HG02610 (cell line): ENCODE results near the gene MYCBPAP.

ENCODE experiments used
- ATAC-seq: cut with Tn5 transposase; IDR thresholded peaks from one replicate; pipeline ENCODE4 v1.9.1; 2021; ENCODE audit warnings: mild to moderate bottlenecking, moderate library complexity; ENCODE audit not compliant: unreplicated experiment

Gene MYCBPAP

DNA sequence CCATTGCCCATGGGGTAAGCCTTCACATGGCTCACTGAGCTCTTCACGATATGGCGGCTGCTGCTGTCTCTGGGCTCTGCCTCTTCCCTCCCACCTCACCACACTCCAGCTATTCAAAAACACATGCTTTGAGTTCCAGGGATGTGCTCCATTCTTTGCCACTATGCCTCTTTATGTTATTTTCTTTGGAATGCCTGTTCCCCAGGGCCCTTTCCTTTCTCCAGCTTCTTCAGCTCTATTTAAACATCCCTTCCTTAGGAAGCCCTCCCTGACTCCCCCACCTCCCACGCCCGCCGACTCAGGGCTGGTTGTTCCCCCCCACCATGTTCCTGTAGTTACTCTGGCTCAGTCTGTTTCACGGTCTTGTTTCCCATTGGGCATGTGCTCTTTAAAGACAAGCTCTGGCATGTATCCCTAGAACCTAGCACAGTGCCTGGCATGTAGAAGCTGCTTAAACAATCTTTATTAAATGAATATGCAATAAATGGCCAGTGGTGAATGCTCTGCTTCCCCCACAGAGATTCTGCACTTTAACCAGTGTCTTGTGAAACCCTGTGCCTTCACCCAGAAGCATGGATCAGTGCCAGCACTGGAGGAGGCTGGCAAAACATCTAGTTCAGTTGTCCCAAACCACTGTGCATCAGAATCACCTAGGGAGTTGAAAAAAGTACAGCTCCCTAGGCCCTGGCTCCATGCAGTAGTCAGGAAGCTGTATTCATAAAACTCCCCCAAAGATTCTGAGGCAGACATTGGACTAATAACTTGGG lies 6.9 kb downstream of the MYCBPAP start:
- ATAC-seq, result no peak

DNA sequence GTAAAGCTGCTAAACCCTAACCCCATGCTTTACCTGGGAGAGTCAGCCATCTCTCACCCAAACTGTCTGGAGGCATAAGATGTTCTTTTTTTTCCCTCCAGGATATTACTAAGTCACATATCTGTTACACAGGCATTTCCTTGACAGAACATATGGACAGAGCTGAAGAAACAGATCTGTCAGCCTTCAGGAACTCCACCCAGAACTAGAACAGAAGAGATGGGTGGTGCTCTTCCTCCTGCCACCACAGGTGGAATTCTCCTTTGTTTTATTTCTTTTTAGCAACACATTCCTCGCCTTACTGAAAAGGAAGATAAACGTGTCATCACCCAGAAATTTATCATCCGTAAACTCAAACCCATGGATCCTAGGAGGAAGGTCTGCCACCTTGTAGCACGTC lies 8.8 kb downstream of the MYCBPAP start:
- no peak for ATAC-seq

- ATAC-seq, result no peak
Measured at GRCh38 chr17:50517504-50518383, 9.5 kb downstream of the MYCBPAP start.

- no peak for ATAC-seq
Measured at GRCh38 chr17:50518384-50519023, 10.3 kb downstream of the MYCBPAP start.

- ATAC-seq, result no peak
Measured at GRCh38 chr17:50519141-50519834, 11.0 kb downstream of the MYCBPAP start.

DNA sequence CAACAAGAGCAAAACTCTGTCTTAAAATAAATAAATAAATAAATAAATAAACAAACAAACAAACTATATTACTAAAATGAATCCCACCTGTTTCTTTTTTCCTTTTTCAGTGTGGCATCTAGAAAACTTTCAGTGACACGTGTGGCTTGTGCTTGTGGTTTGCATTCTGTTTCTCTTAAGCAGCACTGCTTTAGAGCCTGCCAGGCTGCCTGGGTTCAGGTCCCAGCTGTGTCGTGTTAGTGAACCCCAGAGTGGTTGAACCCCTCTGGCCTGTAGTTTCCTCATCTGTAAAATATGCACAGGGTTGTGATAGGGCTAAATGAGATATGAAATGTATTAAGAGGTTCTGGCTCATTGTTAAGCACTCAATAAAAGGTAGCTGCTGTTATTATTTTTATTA lies 12.2 kb downstream of the MYCBPAP start:
- ATAC-seq, result no peak

- no peak for ATAC-seq
Measured at GRCh38 chr17:50521514-50521913, 13.3 kb downstream of the MYCBPAP start.

GRCh38 chr17:50522766-50523165 lies 14.5 kb downstream of the MYCBPAP start:
- ATAC-seq, result no peak

DNA sequence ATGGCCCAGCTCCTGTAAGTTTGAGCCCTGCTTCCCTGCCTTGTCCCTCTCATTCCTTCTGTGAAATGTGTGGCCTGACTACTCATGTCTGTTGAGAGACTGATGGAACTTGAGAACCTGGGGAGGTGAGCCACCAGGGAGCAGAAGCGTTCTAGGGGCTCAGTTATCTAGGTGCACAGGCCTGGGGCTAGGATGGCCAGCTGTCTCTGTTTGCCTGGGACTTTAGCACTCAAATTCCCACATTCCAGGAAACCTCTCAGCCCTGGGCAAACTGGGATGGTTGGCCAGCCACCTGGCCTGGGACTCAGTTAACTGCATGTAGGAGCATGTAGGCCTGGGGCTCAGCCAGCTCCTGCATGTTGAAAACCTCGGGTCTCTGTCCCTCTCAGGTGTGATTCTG lies 15.0 kb downstream of the MYCBPAP start:
- ATAC-seq, result no peak

DNA sequence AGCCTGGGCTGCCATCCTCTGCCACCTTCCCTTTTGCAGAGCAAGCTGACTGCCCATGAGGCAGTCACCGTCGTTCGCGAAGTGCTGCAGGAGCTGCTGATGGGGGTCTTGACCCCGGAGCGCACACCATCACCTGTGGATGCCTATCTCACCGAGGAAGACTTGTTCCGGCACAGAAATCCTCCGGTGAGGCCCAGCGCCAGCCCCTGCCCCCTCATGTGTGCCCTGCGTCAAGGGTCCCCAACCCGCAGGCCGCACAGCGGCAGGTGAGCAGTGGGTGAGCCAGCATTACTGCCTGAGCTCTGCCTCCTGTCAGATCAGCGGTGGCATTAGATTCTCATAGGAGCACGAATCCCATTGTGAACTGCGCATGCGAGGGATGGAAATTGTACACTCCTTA lies 16.6 kb downstream of the MYCBPAP start:
- no peak for ATAC-seq

DNA sequence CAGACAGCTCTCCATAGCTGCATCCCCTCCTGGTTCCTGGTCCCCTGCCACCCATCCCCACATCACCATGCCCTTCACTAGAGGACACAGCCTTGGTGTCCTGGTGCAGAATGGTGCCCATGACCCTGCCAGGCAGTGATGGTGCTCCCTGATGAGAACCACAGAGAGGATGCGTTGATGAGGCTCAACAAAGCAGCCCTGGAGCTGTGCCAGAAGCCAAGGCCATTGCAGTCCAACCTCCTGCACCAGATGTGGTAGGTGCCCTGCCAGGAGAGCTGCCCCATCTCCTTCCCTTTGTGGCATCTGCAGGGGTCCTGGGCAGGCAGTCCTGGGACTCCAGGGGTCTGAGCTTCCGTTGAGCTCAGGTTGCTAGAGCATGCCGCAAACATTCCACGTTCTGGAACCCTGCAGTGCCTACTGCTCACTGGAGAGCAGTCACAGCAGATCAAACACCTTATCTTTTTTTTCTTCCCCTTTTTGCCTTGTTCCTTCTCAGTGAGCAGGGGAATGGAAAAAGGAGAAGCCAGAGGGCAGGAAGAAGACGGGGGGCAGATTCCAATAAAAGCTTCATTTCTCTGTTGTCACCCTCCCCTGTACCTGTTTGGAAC lies 19.0 kb downstream of the MYCBPAP start:
- ATAC-seq, result no peak

GRCh38 chr17:50527949-50528474 lies 19.8 kb downstream of the MYCBPAP start:
- no peak for ATAC-seq

- no peak for ATAC-seq
Measured at GRCh38 chr17:50529849-50530248, 21.6 kb downstream of the MYCBPAP start.

GRCh38 chr17:50531428-50532025 lies 23.3 kb downstream of the MYCBPAP start:
- ATAC-seq, result no peak

DNA sequence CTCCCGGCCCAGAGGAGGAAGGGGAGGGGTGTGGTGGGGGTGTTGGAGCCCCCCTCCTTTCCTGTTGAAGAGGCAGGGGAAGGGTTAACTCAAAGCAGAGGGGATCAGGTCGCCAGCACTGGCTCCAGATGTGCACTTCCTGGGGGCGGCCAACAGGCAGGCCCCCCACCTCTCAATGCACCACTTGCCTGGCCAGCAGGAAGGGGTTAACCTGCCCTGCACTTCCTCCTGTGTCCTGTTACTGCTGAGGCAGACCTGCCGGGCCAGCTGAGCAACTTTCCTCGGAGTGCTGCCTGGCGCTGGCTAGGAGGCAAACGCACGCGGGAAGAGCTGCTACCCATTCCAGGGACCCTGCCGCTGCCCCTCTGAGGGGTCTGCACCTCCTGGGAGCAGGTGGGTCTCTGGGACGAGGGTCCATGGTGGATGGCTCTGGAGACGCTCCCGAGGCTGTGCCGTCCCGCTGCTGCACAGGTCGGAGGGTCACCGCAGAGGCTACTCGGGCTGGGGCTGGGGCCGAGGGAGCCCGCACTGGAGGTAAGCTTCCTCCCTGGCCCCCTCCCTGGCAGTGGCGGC lies 24.3 kb downstream of the MYCBPAP start, which contains the start of gene EPN3:
EPN3 (plus strand) TSS at position 284 of the 573 bp plus-strand sequence. CDS start 3,822 bp downstream, outside the sequence.
- no peak for ATAC-seq

GRCh38 chr17:50533185-50533584 lies 24.9 kb downstream of the MYCBPAP start:
- no peak for ATAC-seq

- no peak for ATAC-seq
Measured at GRCh38 chr17:50533720-50534148, 25.5 kb downstream of the MYCBPAP start.

DNA sequence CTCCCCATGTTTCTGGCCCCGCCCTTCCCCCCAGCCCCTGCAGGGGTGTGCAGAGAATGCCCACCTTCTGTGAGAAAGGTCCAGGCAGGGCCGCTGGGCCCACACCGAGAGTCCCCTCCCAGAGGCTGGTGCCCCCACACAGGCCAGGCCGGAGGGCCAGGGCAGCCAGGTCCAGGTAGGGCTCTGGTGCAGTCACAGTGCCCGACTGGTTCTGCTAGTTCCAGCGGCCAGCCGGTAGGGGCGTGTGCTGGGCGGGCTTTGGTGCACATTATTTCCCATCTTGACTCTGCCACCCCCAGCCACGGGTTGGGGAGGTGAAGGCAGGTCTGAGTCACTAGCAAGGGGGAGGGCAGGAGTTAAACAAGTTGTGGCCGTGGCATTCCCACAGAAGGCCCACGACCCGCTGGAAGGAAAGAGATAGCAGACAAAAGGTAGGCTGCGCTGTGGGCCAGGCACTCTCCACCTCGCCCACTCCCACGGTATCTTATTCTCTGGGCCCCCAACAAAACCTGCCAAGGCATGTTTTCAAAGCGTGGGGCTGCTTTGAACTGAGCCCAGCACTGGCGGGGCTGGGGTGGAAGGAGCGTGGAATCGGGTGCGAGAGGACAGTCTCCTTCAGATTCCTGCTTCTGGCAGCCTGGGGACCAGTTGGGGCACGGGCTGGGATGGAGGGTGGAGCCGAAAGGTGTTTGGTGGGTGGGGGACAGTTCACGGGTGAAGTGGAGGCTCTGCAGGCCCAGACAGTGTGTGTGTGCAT lies 26.2 kb downstream of the MYCBPAP start:
- no peak for ATAC-seq

GRCh38 chr17:50534979-50535326 lies 26.7 kb downstream of the MYCBPAP start:
- ATAC-seq, result no peak
